Measurements from ENCODE around the gene UCN2.

UCN2 gene

DNA sequence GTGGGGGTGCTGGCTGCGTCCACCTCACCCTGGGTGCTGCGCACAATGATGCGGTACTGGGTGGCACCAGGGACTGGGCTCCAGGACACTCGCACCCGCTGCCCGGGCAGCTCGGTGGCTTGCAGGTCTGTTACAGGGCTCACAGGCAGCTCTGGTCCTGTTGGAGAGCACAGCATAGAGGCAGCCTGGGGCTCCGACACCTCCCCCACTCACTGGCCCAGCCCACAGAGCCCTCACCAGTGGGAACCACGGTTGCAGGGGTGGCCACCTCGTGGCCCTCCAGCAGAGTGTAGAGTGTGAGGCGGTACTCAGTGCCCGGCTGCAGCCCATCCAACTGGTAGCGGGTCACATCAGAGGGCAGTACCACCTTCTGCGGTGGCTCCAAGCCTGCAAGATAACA, 27.9 kb upstream of the UCN2 start:
- no peak for DNase-seq (ENCODE audit: low read depth)
- H3K4me3 ChIP-seq (ENCODE audit: low read depth, low read length), result no peak overlapping the region
- TF ChIP-seq, protein P1, sequence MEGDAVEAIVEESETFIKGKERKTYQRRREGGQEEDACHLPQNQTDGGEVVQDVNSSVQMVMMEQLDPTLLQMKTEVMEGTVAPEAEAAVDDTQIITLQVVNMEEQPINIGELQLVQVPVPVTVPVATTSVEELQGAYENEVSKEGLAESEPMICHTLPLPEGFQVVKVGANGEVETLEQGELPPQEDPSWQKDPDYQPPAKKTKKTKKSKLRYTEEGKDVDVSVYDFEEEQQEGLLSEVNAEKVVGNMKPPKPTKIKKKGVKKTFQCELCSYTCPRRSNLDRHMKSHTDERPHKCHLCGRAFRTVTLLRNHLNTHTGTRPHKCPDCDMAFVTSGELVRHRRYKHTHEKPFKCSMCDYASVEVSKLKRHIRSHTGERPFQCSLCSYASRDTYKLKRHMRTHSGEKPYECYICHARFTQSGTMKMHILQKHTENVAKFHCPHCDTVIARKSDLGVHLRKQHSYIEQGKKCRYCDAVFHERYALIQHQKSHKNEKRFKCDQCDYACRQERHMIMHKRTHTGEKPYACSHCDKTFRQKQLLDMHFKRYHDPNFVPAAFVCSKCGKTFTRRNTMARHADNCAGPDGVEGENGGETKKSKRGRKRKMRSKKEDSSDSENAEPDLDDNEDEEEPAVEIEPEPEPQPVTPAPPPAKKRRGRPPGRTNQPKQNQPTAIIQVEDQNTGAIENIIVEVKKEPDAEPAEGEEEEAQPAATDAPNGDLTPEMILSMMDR (conservative IDR thresholded peaks at IDR 0.05; ENCODE audit: low read depth, low read length), result no peak

DNA sequence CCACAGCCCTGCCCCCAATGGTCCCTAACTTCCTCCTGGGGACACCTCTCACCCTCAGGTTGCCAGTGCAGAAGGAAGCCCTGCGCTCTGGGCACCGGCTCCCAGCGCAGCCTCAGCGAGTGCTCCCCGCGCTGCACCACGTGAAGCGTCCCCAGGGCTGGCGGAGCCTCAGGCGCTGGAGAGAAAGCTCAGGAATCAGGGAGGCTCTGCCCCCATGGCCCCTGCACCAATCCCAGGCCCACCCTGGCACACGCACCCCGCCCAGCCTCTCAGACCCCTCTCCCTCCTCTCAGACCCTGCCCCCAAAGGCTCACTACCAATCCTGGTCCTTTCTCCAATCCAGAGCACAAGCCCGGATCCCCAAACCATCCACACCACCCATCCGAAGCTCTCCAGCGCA, 24.6 kb upstream of the UCN2 start:
- no peak for DNase-seq (ENCODE audit: low read depth)

DNA sequence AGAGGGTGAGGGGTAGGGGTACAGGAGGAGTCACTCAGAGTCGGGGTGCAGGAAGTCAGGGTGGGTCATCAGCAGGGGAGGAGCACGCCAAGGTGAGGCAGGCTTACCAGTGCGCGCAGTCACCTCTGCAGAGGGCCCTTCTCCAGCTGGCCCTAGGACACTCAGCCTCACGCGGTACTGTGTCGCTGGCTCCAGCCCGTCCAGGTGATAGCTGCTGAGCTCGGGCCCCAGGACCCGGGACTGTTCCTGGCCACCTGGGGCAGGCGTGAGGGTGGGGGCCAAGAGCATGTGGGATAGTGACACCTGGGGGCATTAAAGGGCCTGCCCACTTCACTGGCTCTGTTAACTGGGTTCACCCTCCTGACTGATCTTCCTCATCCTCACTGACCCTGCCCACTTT, 24.1 kb upstream of the UCN2 start:
- H3K4me3 ChIP-seq (ENCODE audit: low read depth, low read length), result no peak overlapping the region
- DNase-seq (ENCODE audit: low read depth), result no peak

More for the DNA sequence above, 24.6 kb upstream of the UCN2 start:
- TF ChIP-seq, protein P1 (conservative IDR thresholded peaks at IDR 0.05; ENCODE audit: low read depth, low read length), result no peak
- no peak overlapping the region for H3K4me3 ChIP-seq (ENCODE audit: low read depth, low read length)

DNA sequence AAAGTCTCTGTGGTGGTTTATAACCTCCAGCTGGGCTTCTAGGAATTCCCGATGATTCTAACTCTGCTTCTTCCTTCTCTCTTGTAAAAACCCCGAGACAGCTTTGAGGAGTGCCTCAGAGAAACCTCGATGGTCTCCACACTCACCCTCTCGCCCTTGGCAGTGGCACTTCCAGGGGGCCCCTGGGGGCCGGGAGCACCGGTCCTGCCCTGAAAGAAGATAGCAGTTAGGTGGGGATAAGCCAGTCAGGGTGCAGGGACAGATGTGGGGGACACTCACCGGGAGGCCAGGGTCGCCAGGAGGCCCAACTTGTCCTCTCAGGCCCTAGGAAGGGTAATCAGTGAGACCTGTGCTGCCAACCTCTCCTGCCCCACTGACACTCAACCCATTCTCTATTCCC, 21.8 kb upstream of the UCN2 start:
- TF ChIP-seq, protein P1 (conservative IDR thresholded peaks at IDR 0.05; ENCODE audit: low read depth, low read length), result no peak
- DNase-seq (ENCODE audit: low read depth), result no peak

More for the DNA sequence above, 24.1 kb upstream of the UCN2 start:
- TF ChIP-seq, protein P1 (conservative IDR thresholded peaks at IDR 0.05; ENCODE audit: low read depth, low read length), result no peak

DNA sequence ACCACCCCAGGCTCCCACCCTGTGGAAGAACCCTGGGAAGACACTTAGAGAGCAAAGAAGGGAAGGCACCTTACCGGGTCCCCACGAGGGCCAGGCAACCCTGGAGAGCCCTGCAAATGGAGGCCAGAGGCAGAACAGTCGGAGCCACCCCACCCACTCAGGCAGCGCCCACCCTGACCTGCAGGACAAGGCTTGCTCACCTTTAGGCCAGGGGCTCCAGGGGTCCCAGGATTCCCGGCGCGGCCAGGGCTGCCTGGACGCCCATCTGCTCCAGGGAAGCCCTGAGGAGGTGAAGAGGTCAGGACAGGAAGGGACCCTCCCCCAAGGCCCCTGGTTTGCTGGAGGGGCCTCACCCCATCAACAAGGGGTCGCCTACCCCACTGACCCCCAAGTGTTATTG, 21.3 kb upstream of the UCN2 start:
- H3K4me3 ChIP-seq (ENCODE audit: low read depth, low read length), result no peak overlapping the region
- TF ChIP-seq, protein P1 (conservative IDR thresholded peaks at IDR 0.05; ENCODE audit: low read depth, low read length), result no peak

More for the DNA sequence above, 21.8 kb upstream of the UCN2 start:
- no peak overlapping the region for H3K4me3 ChIP-seq (ENCODE audit: low read depth, low read length)

DNA sequence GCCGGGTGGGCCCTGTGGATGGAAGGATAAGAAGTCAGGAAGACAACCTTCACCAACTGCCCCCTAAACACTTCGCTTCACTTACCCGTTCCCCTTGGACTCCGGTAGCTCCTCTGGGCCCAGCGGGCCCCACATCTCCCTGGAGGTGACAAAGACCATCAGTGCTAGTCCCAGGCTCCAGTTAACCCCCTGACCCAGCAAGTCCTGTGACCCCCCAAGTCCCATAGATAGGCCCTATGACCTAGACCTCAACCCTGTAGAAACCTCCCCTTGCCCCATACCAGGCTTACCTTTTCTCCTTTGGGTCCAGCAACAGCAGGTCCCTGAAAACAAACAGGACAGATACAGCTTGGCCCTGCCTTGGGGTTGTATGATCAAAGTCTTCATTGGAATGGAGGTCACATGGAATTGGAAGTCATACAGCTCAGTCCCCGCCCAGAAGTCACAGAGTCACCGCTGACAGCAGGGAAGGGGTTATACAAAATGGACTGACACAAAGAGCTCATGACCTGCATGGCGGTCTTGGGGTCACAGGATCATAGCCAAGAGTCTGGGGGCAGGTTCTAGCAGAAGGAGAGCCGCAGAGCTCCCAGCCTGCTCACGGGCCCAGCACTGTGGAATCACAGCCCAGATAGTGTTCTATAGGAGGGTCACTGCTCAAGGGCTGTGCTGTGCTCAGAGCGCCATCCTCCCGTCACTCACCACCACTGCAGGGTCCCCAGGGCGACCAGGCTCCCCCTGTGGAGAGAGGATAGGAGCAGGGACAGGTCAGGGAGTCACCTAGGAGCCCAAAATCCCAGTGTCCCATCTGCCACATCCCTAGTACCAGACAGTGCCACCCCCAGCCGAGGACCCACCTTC, 18.3 kb upstream of the UCN2 start:
- TF ChIP-seq, protein P1 (conservative IDR thresholded peaks at IDR 0.05; ENCODE audit: low read depth, low read length), result no peak

More for the DNA sequence above, 21.3 kb upstream of the UCN2 start:
- no peak for DNase-seq (ENCODE audit: low read depth)

DNA sequence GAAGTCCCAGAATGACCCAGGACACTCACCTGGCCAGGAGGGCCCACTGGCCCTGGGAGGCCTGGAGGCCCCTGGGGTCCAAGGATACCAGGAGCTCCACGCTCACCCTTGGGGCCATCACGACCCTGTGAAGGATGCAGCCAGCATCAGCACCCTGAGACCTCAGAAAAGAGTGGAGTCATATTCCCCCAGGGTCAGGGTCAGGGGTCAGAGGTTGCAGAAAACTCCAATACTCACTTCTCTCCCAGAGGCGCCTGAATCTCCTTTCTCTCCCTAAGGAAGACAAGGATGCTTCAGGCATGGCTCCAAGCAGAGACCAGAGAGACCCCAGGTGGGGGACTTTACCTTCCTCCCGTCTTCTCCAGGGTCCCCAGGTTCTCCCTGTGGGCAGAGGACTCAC, 13.1 kb upstream of the UCN2 start:
- TF ChIP-seq, protein P1 (conservative IDR thresholded peaks at IDR 0.05; ENCODE audit: low read depth, low read length), result no peak
- DNase-seq (ENCODE audit: low read depth), result no peak
- H3K4me3 ChIP-seq (ENCODE audit: low read depth, low read length), result no peak overlapping the region

More for the DNA sequence above, 18.3 kb upstream of the UCN2 start:
- no peak overlapping the region for H3K4me3 ChIP-seq (ENCODE audit: low read depth, low read length)
- no peak for DNase-seq (ENCODE audit: low read depth)
